Measurements from ENCODE around the gene MFAP4. TPM values are rescaled to one million over a fixed set of nuclear protein-coding genes. Genes with fewer than 3 reads are reported as not detected.

The MFAP4 gene
- total RNA-seq, 1 experiment from 2014 or later, result not detected

DNA sequence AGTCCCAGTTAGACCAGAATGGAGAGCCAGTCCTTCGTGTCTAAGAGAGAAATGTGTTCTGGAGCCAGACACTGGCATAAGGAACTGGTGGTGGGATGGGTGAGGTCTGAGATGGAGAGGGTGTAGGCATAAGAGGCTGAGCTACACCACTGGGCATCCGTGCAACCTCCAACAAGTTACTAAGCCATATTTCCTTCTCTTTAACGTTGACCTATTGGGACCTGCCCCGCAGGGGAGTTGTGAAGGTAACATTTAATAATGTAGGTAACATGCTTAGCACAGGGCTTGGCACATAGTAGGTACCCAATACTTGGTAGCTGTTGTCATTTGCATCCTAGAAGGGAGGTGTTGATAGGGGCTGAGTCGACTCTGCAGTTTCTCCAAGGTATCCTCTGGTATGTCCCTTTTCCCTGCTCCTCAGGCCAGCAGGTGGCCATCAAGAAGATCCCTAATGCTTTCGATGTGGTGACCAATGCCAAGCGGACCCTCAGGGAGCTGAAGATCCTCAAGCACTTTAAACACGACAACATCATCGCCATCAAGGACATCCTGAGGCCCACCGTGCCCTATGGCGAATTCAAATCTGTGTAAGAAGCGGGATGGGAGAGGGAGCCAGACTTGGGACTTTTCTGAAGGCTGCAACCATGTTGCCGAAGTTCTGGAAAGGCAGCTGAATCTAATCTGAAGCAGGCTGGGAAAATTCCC is 7.5 kb downstream of the MFAP4 start:
- Histone ChIP-seq H3K4me2 (peak overlapping the region; percentile 92), H3K27ac (no peak overlapping the region), H3K9me3 (ENCODE audit: insufficient read depth, low read depth) (no peaks in the 10 kb centered on the region), H3K79me2 (ENCODE audit: low read depth) (peaks cover 26% of the 10 kb centered on the region), H2AFZ (no peak overlapping the region), H3K9me2 (ENCODE audit: insufficient read depth) (no peaks in the 10 kb centered on the region), H3F3A (ENCODE audit: insufficient read depth, low read depth) (peaks cover 16% of the 10 kb centered on the region), H3K36me3 (ENCODE audit: low read depth) (0 out of 2 replicates have a peak, but pooled peaks cover 12% of the 10 kb centered on the region), H3K27me3 (ENCODE audit: insufficient read depth, low read depth) (no peaks in the 10 kb centered on the region), H3K4me3 (peak overlapping the region; percentile 79; the same call in 1 of the 2 replicates), H3K4me1 (replicated peaks; ENCODE audit: insufficient read depth) (peaks cover 19% of the 10 kb centered on the region), H4K20me1 (ENCODE audit: insufficient read depth) (no peaks in the 10 kb centered on the region)
- ChIA-PET POLR2A (ENCODE audit: unreplicated experiment) (no interaction called here), CTCF (no interaction called here)
- no peak for TF ChIP-seq EZH2 (IDR thresholded peaks at IDR 0.05; ENCODE audit: low read depth)
- TF ChIP-seq, protein P1, sequence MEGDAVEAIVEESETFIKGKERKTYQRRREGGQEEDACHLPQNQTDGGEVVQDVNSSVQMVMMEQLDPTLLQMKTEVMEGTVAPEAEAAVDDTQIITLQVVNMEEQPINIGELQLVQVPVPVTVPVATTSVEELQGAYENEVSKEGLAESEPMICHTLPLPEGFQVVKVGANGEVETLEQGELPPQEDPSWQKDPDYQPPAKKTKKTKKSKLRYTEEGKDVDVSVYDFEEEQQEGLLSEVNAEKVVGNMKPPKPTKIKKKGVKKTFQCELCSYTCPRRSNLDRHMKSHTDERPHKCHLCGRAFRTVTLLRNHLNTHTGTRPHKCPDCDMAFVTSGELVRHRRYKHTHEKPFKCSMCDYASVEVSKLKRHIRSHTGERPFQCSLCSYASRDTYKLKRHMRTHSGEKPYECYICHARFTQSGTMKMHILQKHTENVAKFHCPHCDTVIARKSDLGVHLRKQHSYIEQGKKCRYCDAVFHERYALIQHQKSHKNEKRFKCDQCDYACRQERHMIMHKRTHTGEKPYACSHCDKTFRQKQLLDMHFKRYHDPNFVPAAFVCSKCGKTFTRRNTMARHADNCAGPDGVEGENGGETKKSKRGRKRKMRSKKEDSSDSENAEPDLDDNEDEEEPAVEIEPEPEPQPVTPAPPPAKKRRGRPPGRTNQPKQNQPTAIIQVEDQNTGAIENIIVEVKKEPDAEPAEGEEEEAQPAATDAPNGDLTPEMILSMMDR (conservative IDR thresholded peaks at IDR 0.05), result no peak
- intact Hi-C loops (cut with micrococcal nuclease; ENCODE audit: unreplicated experiment), result no loop called here
- BruUV-seq (replicated peaks), result no TSS peak
- no peak for DNase-seq

DNA sequence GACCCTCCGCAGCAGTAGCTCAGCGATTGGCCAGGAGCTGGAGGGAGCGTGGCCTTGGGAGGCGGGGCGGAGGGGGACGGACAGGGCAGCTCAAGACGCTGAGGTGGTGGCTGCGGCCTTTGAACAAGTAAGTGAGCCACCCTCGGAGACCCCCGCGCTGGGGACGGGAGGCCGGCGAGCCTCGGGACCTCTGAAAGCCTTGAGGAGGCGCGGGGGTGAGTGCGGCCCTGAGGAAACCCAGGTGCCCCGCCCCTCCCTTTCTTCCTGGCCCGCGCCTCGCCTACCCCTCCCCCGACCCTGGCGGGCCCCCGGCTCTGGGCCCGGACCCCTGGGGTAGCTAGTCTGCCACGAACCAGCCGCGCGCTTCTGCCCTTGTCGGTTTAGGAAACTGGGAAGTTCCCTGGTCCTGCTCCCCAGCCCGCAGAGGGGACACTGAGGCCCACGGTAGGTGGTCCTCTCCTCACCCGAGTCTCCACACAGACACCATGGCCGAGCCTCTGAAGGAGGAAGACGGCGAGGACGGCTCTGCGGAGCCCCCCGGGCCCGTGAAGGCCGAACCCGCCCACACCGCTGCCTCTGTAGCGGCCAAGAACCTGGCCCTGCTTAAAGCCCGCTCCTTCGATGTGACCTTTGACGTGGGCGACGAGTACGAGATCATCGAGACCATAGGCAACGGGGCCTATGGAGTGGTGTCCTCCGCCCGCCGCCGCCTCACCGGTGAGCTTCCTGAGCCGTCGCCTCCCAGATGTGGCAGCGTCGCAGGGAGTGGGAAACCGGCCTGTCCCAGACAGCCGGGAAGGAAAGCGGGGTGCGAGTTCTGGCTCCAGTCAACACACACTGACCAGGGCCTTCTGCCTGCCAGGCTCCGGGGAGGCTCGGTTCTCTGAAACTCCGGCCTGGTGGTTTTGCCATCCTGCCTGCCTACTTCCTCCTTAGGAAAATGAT is 8.3 kb downstream of the MFAP4 start, which contains the start of gene MAPK7:
MAPK7 (plus strand) TSS at position 83 of the 945 bp plus-strand sequence; CDS start at position 486, 403 bp downstream.
- TF ChIP-seq EZH2 (IDR thresholded peaks at IDR 0.05; ENCODE audit: low read depth), result no peak
- TF ChIP-seq, protein P1 (conservative IDR thresholded peaks at IDR 0.05), result no peak
- Histone ChIP-seq H3K27me3 (ENCODE audit: insufficient read depth, low read depth) (no peaks in the 10 kb centered on the region), H3K9me2 (ENCODE audit: insufficient read depth) (no peaks in the 10 kb centered on the region), H3K27ac (peak within 1 kb of the TSS; percentile 79), H3K4me2 (peak within 1 kb of the TSS; percentile 92), H3K4me1 (replicated peaks; ENCODE audit: insufficient read depth) (peaks cover 19% of the 10 kb centered on the region), H3K79me2 (ENCODE audit: low read depth) (peaks cover 26% of the 10 kb centered on the region), H3F3A (ENCODE audit: insufficient read depth, low read depth) (peaks cover 16% of the 10 kb centered on the region), H3K36me3 (ENCODE audit: low read depth) (0 out of 2 replicates have a peak, but pooled peaks cover 10% of the 10 kb centered on the region), H2AFZ (peak within 1 kb of the TSS; percentile 92), H3K4me3 (peak within 1 kb of the TSS; percentile 79), H4K20me1 (ENCODE audit: insufficient read depth) (no peaks in the 10 kb centered on the region), H3K9me3 (ENCODE audit: insufficient read depth, low read depth) (no peaks in the 10 kb centered on the region)
- intact Hi-C loops (cut with micrococcal nuclease; ENCODE audit: unreplicated experiment), result no loop called here
- no peak for DNase-seq
- no TSS peak for BruUV-seq (replicated peaks)
- CTCF ChIA-PET, result interaction anchor here (0.6 to 1.9 kb wide), 5 partner anchors 16 to 1921 kb away, joined by 3 to 27 read pairs (median 3); partner anchors contain the start of gene B9D1
- POLR2A ChIA-PET (ENCODE audit: unreplicated experiment), result interaction anchor here (0.6 to 1.5 kb wide), 14 partner anchors 8 to 373 kb away, joined by 3 to 21 read pairs (median 4); partner anchors contain the start of genes ALDH3A2, B9D1 and MFAP4

All from PC-9 (cell line).